ENCODE data around the gene PKNOX1. TPM values are rescaled to one million over a fixed set of nuclear protein-coding genes. Genes with fewer than 3 reads are reported as not detected.

The PKNOX1 gene
- polyA plus RNA-seq, 3 donors, result 9.2 to 11.8 (median 9.9) TPM

DNA sequence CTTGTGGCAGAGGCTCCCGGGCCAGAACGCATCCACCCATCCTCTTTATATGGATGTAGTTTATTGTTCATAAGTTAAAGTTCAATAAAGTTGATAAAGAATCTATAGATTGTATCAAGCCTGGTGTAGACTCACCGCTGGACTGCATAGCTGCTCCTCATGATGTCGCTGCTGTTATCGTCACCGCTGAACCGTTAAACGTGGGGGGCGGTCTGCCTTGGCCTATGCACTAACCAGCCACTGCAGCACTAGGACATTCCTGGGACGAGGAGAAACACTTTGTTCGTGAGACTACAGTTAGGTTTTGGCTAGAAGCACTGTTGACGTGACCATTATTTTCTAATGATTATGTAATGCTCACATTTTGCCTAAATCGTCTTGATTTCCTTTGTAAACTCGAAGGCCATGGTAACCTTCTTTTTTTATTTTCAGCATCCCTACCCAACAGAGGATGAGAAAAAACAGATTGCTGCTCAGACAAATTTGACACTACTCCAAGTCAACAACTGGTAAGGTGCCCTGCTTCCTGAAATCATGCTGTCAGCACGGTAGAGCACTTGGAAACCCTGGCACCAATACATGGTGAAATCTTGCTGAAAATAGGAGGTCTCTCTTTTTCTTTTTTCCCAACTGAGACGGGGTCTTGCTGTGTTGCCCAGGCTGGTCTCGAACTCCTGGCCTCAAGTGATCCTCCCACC lies 50.2 kb downstream of the PKNOX1 start:
- no peak for DNase-seq
- TF ChIP-seq, protein P1, sequence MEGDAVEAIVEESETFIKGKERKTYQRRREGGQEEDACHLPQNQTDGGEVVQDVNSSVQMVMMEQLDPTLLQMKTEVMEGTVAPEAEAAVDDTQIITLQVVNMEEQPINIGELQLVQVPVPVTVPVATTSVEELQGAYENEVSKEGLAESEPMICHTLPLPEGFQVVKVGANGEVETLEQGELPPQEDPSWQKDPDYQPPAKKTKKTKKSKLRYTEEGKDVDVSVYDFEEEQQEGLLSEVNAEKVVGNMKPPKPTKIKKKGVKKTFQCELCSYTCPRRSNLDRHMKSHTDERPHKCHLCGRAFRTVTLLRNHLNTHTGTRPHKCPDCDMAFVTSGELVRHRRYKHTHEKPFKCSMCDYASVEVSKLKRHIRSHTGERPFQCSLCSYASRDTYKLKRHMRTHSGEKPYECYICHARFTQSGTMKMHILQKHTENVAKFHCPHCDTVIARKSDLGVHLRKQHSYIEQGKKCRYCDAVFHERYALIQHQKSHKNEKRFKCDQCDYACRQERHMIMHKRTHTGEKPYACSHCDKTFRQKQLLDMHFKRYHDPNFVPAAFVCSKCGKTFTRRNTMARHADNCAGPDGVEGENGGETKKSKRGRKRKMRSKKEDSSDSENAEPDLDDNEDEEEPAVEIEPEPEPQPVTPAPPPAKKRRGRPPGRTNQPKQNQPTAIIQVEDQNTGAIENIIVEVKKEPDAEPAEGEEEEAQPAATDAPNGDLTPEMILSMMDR (IDR thresholded peaks at IDR 0.05), result no peak

DNA sequence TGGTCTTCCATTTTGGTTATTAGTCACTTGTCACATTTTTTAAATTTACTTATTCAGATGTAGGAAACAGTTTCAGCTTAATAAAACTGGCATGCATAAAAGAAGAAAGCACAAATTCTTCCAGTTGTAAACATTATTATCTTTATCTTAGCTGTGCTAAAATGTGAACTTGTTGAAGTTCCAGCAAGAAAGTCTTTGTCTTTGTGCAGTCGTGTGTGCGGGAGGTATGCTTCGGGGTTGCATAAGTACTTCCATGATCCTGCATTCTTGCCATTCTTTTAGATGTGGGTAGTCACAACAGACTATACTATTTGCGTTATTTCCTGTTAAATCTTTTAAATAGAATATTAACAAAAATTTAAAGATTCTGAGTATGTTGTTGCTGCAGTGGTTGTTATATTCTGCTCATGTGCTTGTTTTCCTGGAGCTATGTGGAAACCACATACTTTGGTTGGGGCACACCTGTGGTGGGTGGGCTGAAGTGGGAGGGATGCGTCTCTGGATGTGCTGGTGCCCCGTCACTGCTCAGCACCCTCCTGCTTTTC lies 51.3 kb downstream of the PKNOX1 start:
- Mint-ChIP-seq H3K4me1 (no peaks in the 10 kb centered on the region), H3K27me3 (ENCODE audit: low read depth in 3 of 3) (peaks cover 0 to 1% (median 0%) of the 10 kb centered on the region in 3 donors), H3K27ac (no peak overlapping the region), H3K9me3 (no peaks in the 10 kb centered on the region), H3K4me3 (no peak overlapping the region), H3K36me3 (peaks cover 78 to 90% of the 10 kb centered on the region in 2 donors)
- TF ChIP-seq, protein P1 (IDR thresholded peaks at IDR 0.05), result no peak
- Histone ChIP-seq H3K4me1 (ENCODE audit: control insufficient read depth in 1 of 2, insufficient read depth in 2 of 2, low read length in 2 of 2) (no peaks in the 10 kb centered on the region), H3K36me3 (replicated peaks in 1 of 2; ENCODE audit: control insufficient read depth in 1 of 2, insufficient read depth in 2 of 2, low read length in 2 of 2) (peaks cover 76 to 97% of the 10 kb centered on the region in 2 donors), H3K9me3 (replicated peaks in 1 of 2; ENCODE audit: control insufficient read depth in 1 of 2, insufficient read depth in 1 of 2, low read length in 2 of 2) (no peaks in the 10 kb centered on the region), H3K27ac (ENCODE audit: low read depth in 1 of 2, low read length in 2 of 2) (no peak overlapping the region), H2AFZ (ENCODE audit: insufficient read depth, low read depth, low read length, poor library complexity, severe bottlenecking) (no peak overlapping the region), H3K9ac (ENCODE audit: insufficient read depth, low read length, poor library complexity, severe bottlenecking) (no peak overlapping the region), H3K79me2 (ENCODE audit: insufficient read depth, low read length) (no peaks in the 10 kb centered on the region), H3K27me3 (ENCODE audit: control insufficient read depth in 2 of 2, insufficient read depth in 2 of 2, low read length in 2 of 2) (no peaks in the 10 kb centered on the region), H3K4me3 (replicated peaks in 1 of 3; ENCODE audit: low read depth in 2 of 3, low read length in 3 of 3) (no peak overlapping the region), H3K4me2 (replicated peaks; ENCODE audit: extremely low read depth, low read length, poor library complexity, severe bottlenecking) (no peak overlapping the region), H4K20me1 (ENCODE audit: insufficient read depth, low read length) (no peaks in the 10 kb centered on the region)
- DNase-seq, result no peak
- WGBS (ENCODE audit: insufficient coverage), result no CpG with 5 or more reads among the region's 6 CpGs
- intact Hi-C loops (cut with micrococcal nuclease), result no loop called here

More for the DNA sequence above, 50.2 kb downstream of the PKNOX1 start:
- Histone ChIP-seq H3K9ac (ENCODE audit: insufficient read depth, low read length, poor library complexity, severe bottlenecking) (no peak overlapping the region), H3K4me3 (replicated peaks in 1 of 3; ENCODE audit: low read depth in 2 of 3, low read length in 3 of 3) (no peak overlapping the region), H3K36me3 (replicated peaks in 1 of 2; ENCODE audit: control insufficient read depth in 1 of 2, insufficient read depth in 2 of 2, low read length in 2 of 2) (peaks cover 73 to 97% of the 10 kb centered on the region in 2 donors), H3K4me1 (ENCODE audit: control insufficient read depth in 1 of 2, insufficient read depth in 2 of 2, low read length in 2 of 2) (no peaks in the 10 kb centered on the region), H3K9me3 (replicated peaks in 1 of 2; ENCODE audit: control insufficient read depth in 1 of 2, insufficient read depth in 1 of 2, low read length in 2 of 2) (no peaks in the 10 kb centered on the region), H3K27ac (ENCODE audit: low read depth in 1 of 2, low read length in 2 of 2) (no peak overlapping the region), H3K79me2 (ENCODE audit: insufficient read depth, low read length) (no peaks in the 10 kb centered on the region), H3K27me3 (ENCODE audit: control insufficient read depth in 2 of 2, insufficient read depth in 2 of 2, low read length in 2 of 2) (no peaks in the 10 kb centered on the region), H2AFZ (ENCODE audit: insufficient read depth, low read depth, low read length, poor library complexity, severe bottlenecking) (no peak overlapping the region), H4K20me1 (ENCODE audit: insufficient read depth, low read length) (no peaks in the 10 kb centered on the region), H3K4me2 (replicated peaks; ENCODE audit: extremely low read depth, low read length, poor library complexity, severe bottlenecking) (no peak overlapping the region)
- Mint-ChIP-seq H3K4me1 (no peaks in the 10 kb centered on the region), H3K4me3 (no peak overlapping the region), H3K9me3 (no peaks in the 10 kb centered on the region), H3K27me3 (ENCODE audit: low read depth in 3 of 3) (peaks cover 0 to 1% (median 0%) of the 10 kb centered on the region in 3 donors), H3K27ac (no peak overlapping the region), H3K36me3 (peaks cover 77 to 90% of the 10 kb centered on the region in 2 donors)
- intact Hi-C loops (cut with micrococcal nuclease), result no loop called here
- WGBS (ENCODE audit: insufficient coverage), result 98% methylated on average over 12 of the region's 17 CpGs

Data from CD14-positive monocyte (primary cell).